Naive B cell (primary cell): ENCODE measurements around the gene LRRC4. TPM values are rescaled to one million over a fixed set of nuclear protein-coding genes. Genes with fewer than 3 reads are reported as not detected.

ENCODE experiments used
- ATAC-seq, 2 donors: fragments of 150-1000 bp; cut with Tn5 transposase; 2 replicates each; pipeline ENCODE4 v1.10.0; 2021; ENCODE audit warnings: low read depth in 2 of 2, mild to moderate bottlenecking in 2 of 2, moderate library complexity in 2 of 2
- DNase-seq: peaks from one replicate; pipeline ENCODE4 v3.0.0; 2022
- H3K27ac Mint-ChIP-seq, 6 donors: one replicate each; pipeline ENCODE4 v1.8.0; 2020 to 2022; ENCODE audit warnings: mild to moderate bottlenecking in 6 of 6, mixed read lengths in 6 of 6, moderate library complexity in 5 of 6, inconsistent platforms in 2 of 6
- H3K27me3 Mint-ChIP-seq, 3 donors: one replicate each; pipeline ENCODE4 v1.8.0; 2021 to 2022; ENCODE audit warnings: mixed read lengths in 3 of 3, mild to moderate bottlenecking in 1 of 3
- H3K36me3 Mint-ChIP-seq, 2 donors: one replicate each; pipeline ENCODE4 v1.8.0; 2020 to 2022; ENCODE audit warnings: mixed read lengths in 2 of 2, inconsistent platforms in 1 of 2, mild to moderate bottlenecking in 1 of 2
- H3K4me1 Mint-ChIP-seq, 3 donors: one replicate each; pipeline ENCODE4 v1.8.0; 2020 to 2022; ENCODE audit warnings: mixed read lengths in 3 of 3, inconsistent platforms in 1 of 3, mild to moderate bottlenecking in 1 of 3, moderate library complexity in 1 of 3
- H3K4me3 Mint-ChIP-seq, 8 donors: one replicate each; pipeline ENCODE4 v1.8.0; 2020 to 2022; ENCODE audit warnings: mild to moderate bottlenecking in 8 of 8, mixed read lengths in 8 of 8, moderate library complexity in 8 of 8, inconsistent platforms in 2 of 8
- H3K9me3 Mint-ChIP-seq, 7 donors: one replicate each; pipeline ENCODE4 v1.8.0; 2020 to 2022; ENCODE audit warnings: mixed read lengths in 7 of 7, mild to moderate bottlenecking in 5 of 7, inconsistent platforms in 2 of 7, moderate library complexity in 1 of 7
- polyA plus RNA-seq, 6 donors: library from polyadenylated mRNA; unstranded; fragments of 300-500 nt; fragmentation: Illumina TruSeq; gene quantifications; one replicate each; pipeline ENCODE4 v1.2.3, GENCODE V29; 2021; ENCODE audit warnings: low read depth in 6 of 6

The LRRC4 gene
- polyA plus RNA-seq, 6 donors from 2014 or later, result 0.09 to 0.37 (median 0.13) TPM; not detected in 3

DNA sequence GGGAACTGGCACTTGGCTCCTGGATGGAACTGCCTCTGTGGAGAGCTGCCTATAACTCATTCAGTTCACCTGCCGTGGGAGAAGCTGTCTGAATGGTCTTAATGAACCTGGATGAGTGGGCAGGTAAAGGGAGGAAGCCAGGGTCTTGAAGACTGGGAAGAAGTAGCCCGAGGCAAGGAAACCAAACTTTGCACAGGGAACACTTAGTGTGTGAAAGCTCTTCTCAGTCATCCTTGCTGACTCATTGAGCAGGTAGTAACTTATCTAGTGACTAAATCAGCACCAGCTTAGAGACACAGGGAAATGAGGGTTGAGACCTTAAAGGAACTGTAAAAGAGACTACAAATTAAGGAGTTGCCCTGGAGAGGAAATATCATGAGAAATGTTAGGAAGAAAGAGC lies 9.9 kb downstream of the LRRC4 start:
- DNase-seq, result no peak
- Mint-ChIP-seq H3K36me3 (peaks cover 0 to 9% of the 10 kb centered on the region in 2 donors), H3K9me3 (no peaks in the 10 kb centered on the region), H3K27ac (peak overlapping the region in 1 of 6 donors; percentile 7), H3K27me3 (no peaks in the 10 kb centered on the region), H3K4me1 (peaks cover 2 to 7% (median 5%) of the 10 kb centered on the region in 3 donors), H3K4me3 (no peak overlapping the region)
- ATAC-seq, result no peak

GRCh38 chr7:128020159-128020558 lies 11.1 kb downstream of the LRRC4 start:
- H3K4me3 Mint-ChIP-seq, result no peak overlapping the region
- no peaks in the 10 kb centered on the region for H3K27me3 Mint-ChIP-seq
- H3K27ac Mint-ChIP-seq, result no peak overlapping the region
- ATAC-seq, result no peak
- DNase-seq, result no peak
- H3K36me3 Mint-ChIP-seq, result peaks cover 0 to 9% of the 10 kb centered on the region in 2 donors
- peaks cover 2 to 7% (median 5%) of the 10 kb centered on the region in 3 donors for H3K4me1 Mint-ChIP-seq
- no peaks in the 10 kb centered on the region for H3K9me3 Mint-ChIP-seq

- Mint-ChIP-seq H3K36me3 (peaks cover 0 to 9% of the 10 kb centered on the region in 2 donors), H3K27ac (no peak overlapping the region), H3K27me3 (no peaks in the 10 kb centered on the region), H3K4me1 (peaks cover 2 to 7% (median 5%) of the 10 kb centered on the region in 3 donors), H3K9me3 (no peaks in the 10 kb centered on the region), H3K4me3 (no peak overlapping the region)
- no peak for ATAC-seq
- DNase-seq, result no peak
Observed at GRCh38 chr7:128019288-128019687, 11.9 kb downstream of the LRRC4 start.

GRCh38 chr7:128017862-128018845 lies 13.1 kb downstream of the LRRC4 start:
- peaks cover 0 to 9% of the 10 kb centered on the region in 2 donors for H3K36me3 Mint-ChIP-seq
- H3K9me3 Mint-ChIP-seq, result no peaks in the 10 kb centered on the region
- H3K4me1 Mint-ChIP-seq, result peaks cover 2 to 5% (median 4%) of the 10 kb centered on the region in 3 donors
- H3K27me3 Mint-ChIP-seq, result no peaks in the 10 kb centered on the region
- DNase-seq, result no peak
- ATAC-seq, result no peak
- H3K4me3 Mint-ChIP-seq, result no peak overlapping the region
- peak overlapping the region in 1 of 6 donors; percentile 53 for H3K27ac Mint-ChIP-seq

DNA sequence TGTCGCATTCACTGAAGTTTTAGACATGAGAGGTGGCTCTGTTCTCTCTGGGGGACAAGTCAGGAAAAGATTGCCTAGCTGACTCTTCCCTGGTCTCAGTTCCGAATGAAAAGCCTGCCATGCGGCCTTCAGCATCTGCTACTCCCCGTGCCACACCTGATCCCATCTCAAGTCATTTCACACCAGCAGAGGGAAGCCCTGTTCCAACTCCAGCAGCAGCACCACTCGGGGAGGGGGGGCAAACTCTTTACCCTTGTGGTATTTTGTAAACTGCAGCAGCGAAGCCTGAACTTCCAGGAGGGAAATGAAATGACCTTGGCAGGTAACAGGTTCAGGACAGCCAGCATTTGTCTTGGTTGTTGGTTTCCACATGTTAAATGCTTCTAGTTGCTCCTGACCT lies 13.8 kb downstream of the LRRC4 start:
- H3K9me3 Mint-ChIP-seq, result no peaks in the 10 kb centered on the region
- H3K36me3 Mint-ChIP-seq, result peaks cover 0 to 9% of the 10 kb centered on the region in 2 donors
- H3K27me3 Mint-ChIP-seq, result no peaks in the 10 kb centered on the region
- DNase-seq (no peak), ATAC-seq (no peak)
- H3K4me3 Mint-ChIP-seq, result no peak overlapping the region
- H3K27ac Mint-ChIP-seq, result peak overlapping the region in 1 of 6 donors; percentile 78
- H3K4me1 Mint-ChIP-seq, result peaks cover 0 to 5% (median 0%) of the 10 kb centered on the region in 3 donors

- no peak for DNase-seq
- Mint-ChIP-seq H3K4me3 (no peak overlapping the region), H3K27me3 (no peaks in the 10 kb centered on the region), H3K4me1 (peaks cover 0 to 5% (median 0%) of the 10 kb centered on the region in 3 donors), H3K9me3 (no peaks in the 10 kb centered on the region), H3K36me3 (peaks cover 0 to 6% of the 10 kb centered on the region in 2 donors), H3K27ac (peak overlapping the region in 1 of 6 donors; percentile 49)
- no peak for ATAC-seq
Observed at GRCh38 chr7:128014811-128015210, 16.4 kb downstream of the LRRC4 start.

- peaks cover 0 to 4% (median 0%) of the 10 kb centered on the region in 3 donors for H3K4me1 Mint-ChIP-seq
- H3K4me3 Mint-ChIP-seq, result no peak overlapping the region
- no peaks in the 10 kb centered on the region for H3K27me3 Mint-ChIP-seq
- no peak for ATAC-seq
- DNase-seq, result no peak
- peaks cover 0 to 8% of the 10 kb centered on the region in 2 donors for H3K36me3 Mint-ChIP-seq
- H3K9me3 Mint-ChIP-seq, result no peaks in the 10 kb centered on the region
- peak overlapping the region in 2 of 6 donors; percentile 9 to 40 for H3K27ac Mint-ChIP-seq
Observed at GRCh38 chr7:128011131-128011661, 20.0 kb downstream of the LRRC4 start.

DNA sequence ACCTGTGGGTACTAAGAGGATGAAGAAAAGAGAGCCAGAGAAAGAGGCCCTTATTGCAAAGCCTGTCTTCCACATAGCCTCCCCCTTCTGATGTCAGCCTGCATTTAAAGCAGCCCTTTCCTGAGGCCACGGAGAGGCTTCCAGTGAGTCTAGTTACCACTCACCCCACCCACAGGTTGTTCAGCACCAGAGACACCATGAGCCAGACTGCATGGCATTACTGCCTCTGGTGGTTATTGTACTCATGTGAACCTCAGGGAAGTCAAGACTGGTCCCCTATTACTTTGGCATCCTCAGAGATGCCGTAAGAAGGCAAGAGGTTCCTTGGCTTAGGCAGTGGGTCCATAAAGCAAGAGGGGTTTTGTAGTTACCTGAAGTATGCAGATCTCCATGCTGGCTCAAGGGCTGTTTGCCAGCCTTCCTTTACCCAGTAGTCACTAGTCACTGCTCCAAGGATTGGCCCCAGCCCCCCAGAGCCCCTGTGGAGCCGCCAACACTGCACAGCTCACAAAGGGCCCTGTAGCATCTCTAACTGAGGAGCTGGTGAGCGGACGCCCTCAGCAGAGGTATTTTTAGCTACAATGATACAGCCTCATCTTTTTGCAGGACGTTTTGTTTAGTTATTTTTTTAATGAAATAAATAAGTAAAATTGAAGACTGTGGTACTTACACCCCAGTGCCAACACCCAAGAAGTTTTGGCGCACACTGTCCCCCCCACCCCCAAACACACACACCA lies 20.7 kb downstream of the LRRC4 start:
- Mint-ChIP-seq H3K27ac (no peak overlapping the region), H3K9me3 (no peaks in the 10 kb centered on the region), H3K27me3 (no peaks in the 10 kb centered on the region), H3K36me3 (peaks cover 0 to 8% of the 10 kb centered on the region in 2 donors), H3K4me3 (no peak overlapping the region), H3K4me1 (peaks cover 3 to 11% (median 5%) of the 10 kb centered on the region in 3 donors)
- no peak for DNase-seq
- no peak for ATAC-seq

DNA sequence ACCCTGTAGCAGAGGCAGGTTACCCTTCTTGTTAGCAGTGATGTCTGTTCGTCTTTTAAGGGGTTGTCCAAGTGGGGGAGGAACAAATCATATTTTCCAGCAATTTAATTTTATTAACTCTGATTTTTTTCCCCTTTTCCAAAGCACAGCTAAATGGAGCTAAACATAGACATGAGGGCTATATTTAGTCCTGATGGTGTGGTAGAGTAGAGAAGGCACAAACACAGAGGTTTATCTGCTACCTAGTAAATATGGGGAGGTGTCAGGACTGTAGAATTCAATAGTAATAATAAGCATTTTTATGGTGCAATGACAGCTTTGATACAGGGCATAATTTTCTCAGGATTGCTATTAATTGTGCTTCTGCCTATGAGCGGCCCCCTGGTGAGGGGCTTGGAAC lies 22.5 kb downstream of the LRRC4 start:
- DNase-seq, result no peak
- no peaks in the 10 kb centered on the region for H3K9me3 Mint-ChIP-seq
- peaks cover 21 to 29% (median 24%) of the 10 kb centered on the region in 3 donors for H3K4me1 Mint-ChIP-seq
- H3K4me3 Mint-ChIP-seq, result no peak overlapping the region
- no peak for ATAC-seq
- H3K27ac Mint-ChIP-seq, result no peak overlapping the region
- H3K27me3 Mint-ChIP-seq, result no peaks in the 10 kb centered on the region
- peaks cover 0 to 8% of the 10 kb centered on the region in 2 donors for H3K36me3 Mint-ChIP-seq

GRCh38 chr7:128008141-128008540 lies 23.1 kb downstream of the LRRC4 start:
- DNase-seq (no peak), ATAC-seq (no peak)
- Mint-ChIP-seq H3K4me3 (no peak overlapping the region), H3K27ac (no peak overlapping the region), H3K27me3 (no peaks in the 10 kb centered on the region), H3K4me1 (peaks cover 27 to 35% (median 30%) of the 10 kb centered on the region in 3 donors), H3K9me3 (no peaks in the 10 kb centered on the region), H3K36me3 (peaks cover 0 to 8% of the 10 kb centered on the region in 2 donors)

DNA sequence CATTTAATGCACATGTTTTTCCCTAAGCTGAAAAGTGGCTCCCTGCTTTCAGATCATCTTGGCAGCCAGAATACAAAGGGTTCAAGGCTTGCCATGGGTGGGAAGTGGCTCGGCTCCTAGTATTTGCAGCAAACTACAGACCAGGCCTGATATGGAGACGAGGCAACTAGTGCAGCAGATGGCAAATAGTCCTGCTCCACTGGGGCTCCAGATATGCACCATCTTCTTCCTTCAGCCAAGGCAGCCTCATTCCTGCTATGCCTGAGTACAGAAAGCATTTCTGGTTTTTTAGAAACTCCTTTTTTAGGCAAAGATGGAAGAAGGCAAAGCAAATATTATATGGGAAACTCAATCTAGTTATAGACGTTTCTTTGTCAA lies 23.9 kb downstream of the LRRC4 start:
- peaks cover 0 to 1% (median 0%) of the 10 kb centered on the region in 7 donors for H3K9me3 Mint-ChIP-seq
- no peak overlapping the region for H3K27ac Mint-ChIP-seq
- peaks cover 36 to 43% (median 38%) of the 10 kb centered on the region in 3 donors for H3K4me1 Mint-ChIP-seq
- DNase-seq (no peak), ATAC-seq (no peak)
- peaks cover 0 to 8% of the 10 kb centered on the region in 2 donors for H3K36me3 Mint-ChIP-seq
- no peaks in the 10 kb centered on the region for H3K27me3 Mint-ChIP-seq
- H3K4me3 Mint-ChIP-seq, result no peak overlapping the region

- peaks cover 0 to 8% of the 10 kb centered on the region in 2 donors for H3K36me3 Mint-ChIP-seq
- H3K4me1 Mint-ChIP-seq, result peaks cover 39 to 49% (median 42%) of the 10 kb centered on the region in 3 donors
- no peaks in the 10 kb centered on the region for H3K27me3 Mint-ChIP-seq
Observed at GRCh38 chr7:128006550-128007302, 24.5 kb downstream of the LRRC4 start.

More at GRCh38 chr7:128006550-128007302, 24.5 kb downstream of the LRRC4 start:
- ATAC-seq (no peak), DNase-seq (no peak)
- H3K27ac Mint-ChIP-seq, result peak overlapping the region in 1 of 6 donors; percentile 37
- H3K9me3 Mint-ChIP-seq, result peaks cover 0 to 1% (median 0%) of the 10 kb centered on the region in 7 donors
- H3K4me3 Mint-ChIP-seq, result no peak overlapping the region
